ENCODE results near the gene RBM15.

RBM15 gene

GRCh38 chr1:110321846-110322245 lies 17.3 kb upstream of the RBM15 start:
- no peak for DNase-seq (ENCODE audit: low read depth)

DNA sequence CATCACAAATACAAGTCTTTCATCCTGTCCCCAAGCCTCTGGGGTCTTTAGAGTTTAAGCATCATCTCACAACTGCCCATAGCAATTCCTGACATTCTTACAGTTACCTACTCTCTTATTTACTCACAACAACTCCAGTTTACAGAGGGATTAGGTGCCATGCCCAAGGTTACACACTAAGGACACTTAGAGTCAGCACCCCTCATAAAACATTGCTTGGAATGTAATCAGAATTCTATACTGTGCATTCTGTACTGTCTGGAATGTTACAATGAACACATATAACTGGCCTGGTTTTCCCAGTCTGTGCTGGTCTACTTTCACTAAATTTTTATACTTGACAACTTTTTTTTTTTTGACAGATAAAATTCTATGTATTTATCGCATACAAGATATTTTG lies 14.5 kb upstream of the RBM15 start:
- DNase-seq (ENCODE audit: low read depth), result no peak

GRCh38 chr1:110326826-110327225 lies 12.4 kb upstream of the RBM15 start:
- no peak for DNase-seq (ENCODE audit: low read depth)

GRCh38 chr1:110328274-110328673 lies 10.9 kb upstream of the RBM15 start:
- DNase-seq (ENCODE audit: low read depth), result no peak

- DNase-seq (ENCODE audit: low read depth), result no peak
These were observed 10.5 kb upstream of the RBM15 start for GRCh38 chr1:110328700-110329099.

DNA sequence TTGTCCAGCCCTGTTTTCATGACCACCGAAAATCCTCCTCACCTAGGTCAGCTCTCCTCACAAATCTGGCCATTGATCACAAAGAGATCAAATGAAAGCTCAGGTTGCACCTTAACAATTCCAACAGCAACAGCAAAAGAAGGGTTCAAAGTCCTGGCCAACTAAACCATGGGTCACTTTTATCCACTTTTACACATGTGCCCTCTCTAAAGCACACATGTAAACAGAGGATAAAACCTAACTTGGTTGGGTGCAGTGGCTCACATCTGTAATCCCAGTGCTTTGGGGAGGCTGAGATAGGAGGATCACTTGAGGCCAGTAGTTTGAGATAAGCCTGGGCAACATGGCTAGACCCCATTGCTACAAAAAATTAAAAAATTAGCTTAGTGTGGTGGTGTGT lies 3.9 kb upstream of the RBM15 start:
- DNase-seq (ENCODE audit: low read depth), result no peak

- DNase-seq (ENCODE audit: low read depth), result no peak
These were observed 2.7 kb upstream of the RBM15 start for GRCh38 chr1:110336300-110337039.

GRCh38 chr1:110337704-110338308 lies 1.4 kb upstream of the RBM15 start:
- DNase-seq (ENCODE audit: low read depth), result no peak

- peak; percentile 73 for DNase-seq (ENCODE audit: low read depth)
These were observed 780 bp upstream of the RBM15 start for GRCh38 chr1:110338309-110338885.

DNA sequence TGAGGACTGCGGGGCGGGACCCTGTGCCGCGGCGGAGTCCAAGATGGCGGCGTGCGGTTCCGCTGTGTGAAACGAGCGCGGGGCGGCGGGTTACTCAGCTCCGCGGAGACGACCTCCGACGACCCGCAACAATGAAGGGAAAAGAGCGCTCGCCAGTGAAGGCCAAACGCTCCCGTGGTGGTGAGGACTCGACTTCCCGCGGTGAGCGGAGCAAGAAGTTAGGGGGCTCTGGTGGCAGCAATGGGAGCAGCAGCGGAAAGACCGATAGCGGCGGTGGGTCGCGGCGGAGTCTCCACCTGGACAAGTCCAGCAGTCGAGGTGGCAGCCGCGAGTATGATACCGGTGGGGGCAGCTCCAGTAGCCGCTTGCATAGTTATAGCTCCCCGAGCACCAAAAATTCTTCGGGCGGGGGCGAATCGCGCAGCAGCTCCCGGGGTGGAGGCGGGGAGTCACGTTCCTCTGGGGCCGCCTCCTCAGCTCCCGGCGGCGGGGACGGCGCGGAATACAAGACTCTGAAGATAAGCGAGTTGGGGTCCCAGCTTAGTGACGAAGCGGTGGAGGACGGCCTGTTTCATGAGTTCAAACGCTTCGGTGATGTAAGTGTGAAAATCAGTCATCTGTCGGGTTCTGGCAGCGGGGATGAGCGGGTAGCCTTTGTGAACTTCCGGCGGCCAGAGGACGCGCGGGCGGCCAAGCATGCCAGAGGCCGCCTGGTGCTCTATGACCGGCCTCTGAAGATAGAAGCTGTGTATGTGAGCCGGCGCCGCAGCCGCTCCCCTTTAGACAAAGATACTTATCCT lies 430 bp downstream of the RBM15 start:
- peak; percentile 21 for DNase-seq (ENCODE audit: low read depth)

DNA sequence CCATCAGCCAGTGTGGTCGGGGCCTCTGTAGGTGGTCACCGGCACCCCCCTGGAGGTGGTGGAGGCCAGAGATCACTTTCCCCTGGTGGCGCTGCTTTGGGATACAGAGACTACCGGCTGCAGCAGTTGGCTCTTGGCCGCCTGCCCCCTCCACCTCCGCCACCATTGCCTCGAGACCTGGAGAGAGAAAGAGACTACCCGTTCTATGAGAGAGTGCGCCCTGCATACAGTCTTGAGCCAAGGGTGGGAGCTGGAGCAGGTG lies 961 bp downstream of the RBM15 start:
- no peak for DNase-seq (ENCODE audit: low read depth)

DNA sequence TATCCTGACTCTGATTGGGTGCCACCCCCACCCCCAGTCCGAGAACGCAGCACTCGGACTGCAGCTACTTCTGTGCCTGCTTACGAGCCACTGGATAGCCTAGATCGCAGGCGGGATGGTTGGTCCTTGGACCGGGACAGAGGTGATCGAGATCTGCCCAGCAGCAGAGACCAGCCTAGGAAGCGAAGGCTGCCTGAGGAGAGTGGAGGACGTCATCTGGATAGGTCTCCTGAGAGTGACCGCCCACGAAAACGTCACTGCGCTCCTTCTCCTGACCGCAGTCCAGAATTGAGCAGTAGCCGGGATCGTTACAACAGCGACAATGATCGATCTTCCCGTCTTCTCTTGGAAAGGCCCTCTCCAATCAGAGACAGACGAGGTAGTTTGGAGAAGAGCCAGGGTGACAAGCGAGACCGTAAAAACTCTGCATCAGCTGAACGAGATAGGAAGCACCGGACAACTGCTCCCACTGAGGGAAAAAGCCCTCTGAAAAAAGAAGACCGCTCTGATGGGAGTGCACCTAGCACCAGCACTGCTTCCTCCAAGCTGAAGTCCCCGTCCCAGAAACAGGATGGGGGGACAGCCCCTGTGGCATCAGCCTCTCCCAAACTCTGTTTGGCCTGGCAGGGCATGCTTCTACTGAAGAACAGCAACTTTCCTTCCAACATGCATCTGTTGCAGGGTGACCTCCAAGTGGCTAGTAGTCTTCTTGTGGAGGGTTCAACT lies 2.1 kb downstream of the RBM15 start:
- no peak for DNase-seq (ENCODE audit: low read depth)

DNA sequence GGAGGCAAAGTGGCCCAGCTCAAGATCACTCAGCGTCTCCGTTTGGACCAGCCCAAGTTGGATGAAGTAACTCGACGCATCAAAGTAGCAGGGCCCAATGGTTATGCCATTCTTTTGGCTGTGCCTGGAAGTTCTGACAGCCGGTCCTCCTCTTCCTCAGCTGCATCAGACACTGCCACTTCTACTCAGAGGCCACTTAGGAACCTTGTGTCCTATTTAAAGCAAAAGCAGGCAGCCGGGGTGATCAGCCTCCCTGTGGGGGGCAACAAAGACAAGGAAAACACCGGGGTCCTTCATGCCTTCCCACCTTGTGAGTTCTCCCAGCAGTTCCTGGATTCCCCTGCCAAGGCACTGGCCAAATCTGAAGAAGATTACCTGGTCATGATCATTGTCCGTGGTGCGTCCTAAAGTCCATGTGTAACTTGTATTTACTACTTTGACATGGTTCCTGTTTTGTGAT lies 2.7 kb downstream of the RBM15 start:
- no peak for DNase-seq (ENCODE audit: low read depth)

DNA sequence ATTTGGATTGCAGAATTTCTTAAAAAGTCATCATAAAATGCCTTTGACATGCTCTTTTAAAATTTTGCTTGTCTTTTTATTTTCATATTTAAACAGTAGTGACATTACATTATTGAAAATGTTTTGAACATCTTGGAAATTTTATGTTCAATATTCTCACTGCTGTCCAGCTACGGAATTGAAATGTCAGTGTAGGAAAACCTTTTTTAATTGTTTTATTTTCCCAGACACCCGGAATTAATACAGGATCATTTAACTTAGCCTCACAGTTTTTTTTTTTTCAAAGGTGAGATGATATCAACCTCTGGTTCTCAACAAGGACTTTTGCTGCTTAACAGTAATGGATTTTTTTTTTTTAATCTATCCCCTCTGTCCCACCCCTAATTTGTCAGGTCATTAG lies 4.1 kb downstream of the RBM15 start:
- DNase-seq (ENCODE audit: low read depth), result no peak

DNA sequence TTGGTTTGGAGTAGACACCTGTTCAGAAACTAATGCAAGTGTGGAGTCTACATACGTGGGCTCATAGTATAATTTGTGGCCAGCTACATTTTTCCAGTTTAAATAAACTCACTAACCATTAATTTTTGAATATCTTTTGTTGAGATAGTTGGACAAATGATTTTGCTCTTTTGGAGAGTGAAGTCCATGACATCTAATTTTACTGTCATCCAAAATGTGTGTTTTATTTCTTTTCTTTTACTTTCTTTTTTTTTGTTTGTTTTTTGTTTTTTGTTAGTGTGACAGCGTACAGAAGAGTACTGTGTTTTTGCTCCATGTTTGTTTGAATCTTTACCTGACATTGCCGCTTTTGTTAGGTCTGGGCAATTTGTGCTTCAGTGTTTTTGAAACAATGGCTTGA lies 5.0 kb downstream of the RBM15 start:
- no peak for DNase-seq (ENCODE audit: low read depth)

GRCh38 chr1:110345480-110345879 lies 6.3 kb downstream of the RBM15 start:
- no peak for DNase-seq (ENCODE audit: low read depth)

DNA sequence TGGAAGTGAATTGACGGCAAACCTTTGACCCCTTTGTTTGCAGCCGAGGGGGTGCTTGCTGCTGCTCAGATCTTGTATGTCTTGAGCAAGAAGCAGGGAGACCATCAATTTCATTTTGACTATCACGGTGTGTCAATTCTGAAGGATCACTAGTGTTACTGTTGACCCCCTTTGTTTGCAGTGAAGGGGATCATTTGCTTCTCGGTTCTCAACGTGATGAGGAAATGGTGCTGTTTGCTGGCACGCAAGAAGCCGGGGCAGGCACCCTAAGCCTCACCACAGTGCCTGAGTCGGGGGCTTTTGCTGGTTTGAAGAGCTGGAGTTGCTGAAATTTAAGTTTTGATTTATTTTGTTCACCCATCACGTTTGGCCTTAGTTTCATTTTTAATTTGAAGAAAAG lies 7.5 kb downstream of the RBM15 start:
- DNase-seq (ENCODE audit: low read depth), result no peak

- no peak for DNase-seq (ENCODE audit: low read depth)
These were observed 8.2 kb downstream of the RBM15 start for GRCh38 chr1:110347182-110347893.

GRCh38 chr1:110348050-110348449 lies 8.9 kb downstream of the RBM15 start:
- no peak for DNase-seq (ENCODE audit: low read depth)

DNA sequence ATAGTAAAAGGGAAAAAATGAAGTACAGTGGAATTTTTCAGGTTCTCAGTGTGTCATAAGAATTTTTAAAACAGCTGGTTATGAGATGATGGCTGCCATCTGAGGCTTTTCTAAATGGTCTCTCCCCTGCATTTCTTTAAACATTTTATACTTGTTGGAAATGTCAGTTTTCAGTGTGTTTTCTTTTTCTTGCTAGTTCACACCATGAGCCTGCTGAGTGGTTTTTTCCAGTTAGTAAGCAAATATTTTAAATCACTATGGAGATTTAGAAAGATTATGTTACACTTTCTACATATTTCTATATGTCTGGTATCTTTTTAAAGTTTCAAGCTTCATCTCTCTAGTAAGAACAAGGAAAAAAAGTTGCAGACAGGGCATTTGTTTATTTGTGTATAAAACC lies 9.6 kb downstream of the RBM15 start:
- DNase-seq (ENCODE audit: low read depth), result no peak

GRCh38 chr1:110350360-110350759 lies 11.2 kb downstream of the RBM15 start:
- no peak for DNase-seq (ENCODE audit: low read depth)

- no peak for DNase-seq (ENCODE audit: low read depth)
These were observed 16.1 kb downstream of the RBM15 start for GRCh38 chr1:110355321-110355720.
